Sigmoid colon (tissue), 7 donors: Measurements from ENCODE around the gene GNPAT. TPM values are rescaled to one million over a fixed set of nuclear protein-coding genes. Genes with fewer than 3 reads are reported as not detected.

ENCODE experiments used
- DNase-seq: peaks from one replicate; pipeline ENCODE4 v3.0.0-alpha.2; 2019
- H3K27ac ChIP-seq, 4 donors: fragments of 200-600 bp; sonication (generic); one replicate each; pipeline ENCODE4 v1.5.1; 2016 to 2019; ENCODE audit warnings: mild to moderate bottlenecking in 1 of 4
- H3K27me3 ChIP-seq, 3 donors: fragments of 200-600 bp; sonication (generic); one replicate each; pipeline ENCODE4 v1.5.1; 2019; ENCODE audit warnings: mild to moderate bottlenecking in 1 of 3
- H3K36me3 ChIP-seq, 4 donors: fragments of 200-600 bp; sonication (generic); one replicate each; pipeline ENCODE4 v1.5.1; 2016 to 2019
- H3K4me1 ChIP-seq, 4 donors: fragments of 200-600 bp; sonication (generic); one replicate each; pipeline ENCODE4 v1.5.1; 2017 to 2019
- H3K4me3 ChIP-seq, 4 donors: fragments of 200-600 bp; sonication (generic); one replicate each; pipeline ENCODE4 v1.5.1; 2017 to 2019; ENCODE audit warnings: mild to moderate bottlenecking in 2 of 4, moderate library complexity in 1 of 4
- H3K9me3 ChIP-seq, 4 donors: fragments of 200-600 bp in 3 of 4; sonication (generic) in 3 of 4; one replicate each; pipeline versions ENCODE4 v1.5.1 to v1.6.1; 2013 to 2019
- CTCF ChIP-seq, 4 experiments: fragments of 450-650 bp in 3 of 4; fragments of 200-600 bp in 1 of 4; IDR thresholded peaks; one replicate each; pipeline ENCODE4 v1.5.1; 2016 to 2019; ENCODE audit warnings: antibody characterized with exemption in 4 of 4, mild to moderate bottlenecking in 3 of 4, moderate library complexity in 2 of 4
- EP300 ChIP-seq, 4 donors: sonication (generic); formaldehyde crosslinking; IDR thresholded peaks; one replicate each; pipeline ENCODE4 v1.6.1; 2017; ENCODE audit warnings: antibody characterized with exemption in 4 of 4
- POLR2A ChIP-seq, 2 donors: fragments of 450-650 bp; IDR thresholded peaks; one replicate each; pipeline ENCODE4 v1.6.1; 2016; ENCODE audit warnings: antibody characterized with exemption in 2 of 2, mild to moderate bottlenecking in 2 of 2, moderate library complexity in 2 of 2
- POLR2AphosphoS5 ChIP-seq, 4 donors: sonication (generic); formaldehyde crosslinking; IDR thresholded peaks; one replicate each; pipeline ENCODE4 v1.6.1; 2017; ENCODE audit warnings: antibody characterized with exemption in 4 of 4
- WGBS, 2 donors: extraction: QIAGEN DNeasy Blood & Tissue Kit; methylation state at CpG; one replicate each; pipeline ENCODE4 v1.1.7; 2013; 5-methylcytosine and 5-hydroxymethylcytosine counted together
- intact Hi-C: fragments of 100-400 bp; cut with DNase I; formaldehyde crosslinking; loops from one replicate; pipeline ENCODE4 v1.15.1; 2023
- polyA plus RNA-seq, 3 donors: library from polyadenylated mRNA; stranded (reverse); fragments of 200-250 nt; gene quantifications; one replicate each; pipeline ENCODE4 v1.2.3, GENCODE V29; 2013
- total RNA-seq, 4 donors: library from RNA; depleted of rRNA; stranded (reverse); fragments of >200 nt; gene quantifications; one replicate each; pipeline ENCODE4 v1.1.0, GENCODE V29; 2016
- donor health status: healthy with polysubstance abuse.
- donor health status: Bipolar disorder and iron deficiency.
- donor health status: healthy.

GNPAT gene
- total and polyA plus RNA-seq, 7 donors = 29.4 to 58.9 (median 45.9) TPM

- no peaks in the 10 kb centered on the region for H3K27me3 ChIP-seq
- no peaks in the 10 kb centered on the region for H3K4me1 ChIP-seq
- H3K4me3 ChIP-seq = no peak overlapping the region
- H3K9me3 ChIP-seq = no peaks in the 10 kb centered on the region
- no peak for DNase-seq
- TF ChIP-seq EP300 (IDR thresholded peaks at IDR 0.05) = no peak
- no peak for TF ChIP-seq POLR2A (IDR thresholded peaks at IDR 0.05)
- no peak for TF ChIP-seq CTCF (IDR thresholded peaks at IDR 0.05)
- no peak for TF ChIP-seq POLR2AphosphoS5 (IDR thresholded peaks at IDR 0.05)
- intact Hi-C loops = no loop called here
- 86 to 88% methylated on average over 8 of the region's 8 CpGs for WGBS, 2 donors
- H3K36me3 ChIP-seq = peaks cover 16 to 89% (median 43%) of the 10 kb centered on the region in 4 donors
- H3K27ac ChIP-seq = no peak overlapping the region
Measured at GRCh38 chr1:231274119-231274825, 33.3 kb downstream of the GNPAT start.

- Histone ChIP-seq H3K4me3 (no peak overlapping the region), H3K27me3 (no peaks in the 10 kb centered on the region), H3K4me1 (no peaks in the 10 kb centered on the region), H3K9me3 (no peaks in the 10 kb centered on the region), H3K36me3 (peaks cover 16 to 51% (median 32%) of the 10 kb centered on the region in 4 donors), H3K27ac (no peak overlapping the region)
- 93 to 96% methylated on average over 9 of the region's 9 CpGs for WGBS, 2 donors
- intact Hi-C loops = no loop called here
- no peak for TF ChIP-seq POLR2A (IDR thresholded peaks at IDR 0.05)
- no peak for TF ChIP-seq CTCF (IDR thresholded peaks at IDR 0.05)
- no peak for TF ChIP-seq EP300 (IDR thresholded peaks at IDR 0.05)
- TF ChIP-seq POLR2AphosphoS5 (IDR thresholded peaks at IDR 0.05) = no peak
- DNase-seq = no peak
Measured at GRCh38 chr1:231278100-231278790, 37.2 kb downstream of the GNPAT start.

GRCh38 chr1:231279081-231279480 lies 38.1 kb downstream of the GNPAT start:
- TF ChIP-seq EP300 (IDR thresholded peaks at IDR 0.05) = no peak
- TF ChIP-seq CTCF (IDR thresholded peaks at IDR 0.05) = no peak
- TF ChIP-seq POLR2A (IDR thresholded peaks at IDR 0.05) = no peak
- Histone ChIP-seq H3K27me3 (no peaks in the 10 kb centered on the region), H3K9me3 (no peaks in the 10 kb centered on the region), H3K27ac (no peak overlapping the region), H3K36me3 (peaks cover 13 to 43% (median 26%) of the 10 kb centered on the region in 4 donors), H3K4me1 (no peaks in the 10 kb centered on the region), H3K4me3 (no peak overlapping the region)
- 79 to 81% methylated on average over 1 of the region's 1 CpG for WGBS, 2 donors
- no peak for DNase-seq
- intact Hi-C loops = no loop called here

GRCh38 chr1:231279683-231280082 lies 38.7 kb downstream of the GNPAT start:
- H3K27ac ChIP-seq = no peak overlapping the region
- TF ChIP-seq CTCF (IDR thresholded peaks at IDR 0.05) (no peak), POLR2AphosphoS5 (IDR thresholded peaks at IDR 0.05) (no peak), EP300 (IDR thresholded peaks at IDR 0.05) (no peak), POLR2A (IDR thresholded peaks at IDR 0.05) (no peak)
- intact Hi-C loops = no loop called here
- no peak for DNase-seq
- no peak overlapping the region for H3K4me3 ChIP-seq
- H3K4me1 ChIP-seq = no peaks in the 10 kb centered on the region
- 95% methylated on average over 7 of the region's 7 CpGs for WGBS, 2 donors
- no peaks in the 10 kb centered on the region for H3K27me3 ChIP-seq
- H3K9me3 ChIP-seq = no peaks in the 10 kb centered on the region
- H3K36me3 ChIP-seq = peaks cover 13 to 37% (median 22%) of the 10 kb centered on the region in 4 donors
